ENCODE data around the gene CACNA2D1. TPM values are rescaled to one million over a fixed set of nuclear protein-coding genes. Genes with fewer than 3 reads are reported as not detected.
A peak's percentile ranks its signal among the peaks of the same experiment; 100 is the strongest.

Gene CACNA2D1
- total RNA-seq, 4 donors from 2014 or later = 29.8 to 47.6 (median 36.6) TPM

- no peaks in the 10 kb centered on the region for H3K4me1 ChIP-seq
- WGBS, 2 donors (ENCODE audit: low coverage in 1 of 2) = 70 to 88% methylated on average over 2 of the region's 2 CpGs
- ATAC-seq = no peak
- no peaks in the 10 kb centered on the region for H3K36me3 ChIP-seq
- TF ChIP-seq EP300 (IDR thresholded peaks at IDR 0.05) (no peak), CTCF (IDR thresholded peaks at IDR 0.05) (no peak), POLR2AphosphoS5 (IDR thresholded peaks at IDR 0.05) (no peak), POLR2A (IDR thresholded peaks at IDR 0.05) (no peak)
- no peak overlapping the region for H3K4me3 ChIP-seq
- no peaks in the 10 kb centered on the region for H3K27me3 ChIP-seq
- H3K9me3 ChIP-seq = no peaks in the 10 kb centered on the region
- no peak overlapping the region for H3K27ac ChIP-seq
Measured at GRCh38 chr7:82175319-82175718, 268.3 kb downstream of the CACNA2D1 start.

- TF ChIP-seq POLR2AphosphoS5 (IDR thresholded peaks at IDR 0.05) (no peak), POLR2A (IDR thresholded peaks at IDR 0.05) (no peak), EP300 (IDR thresholded peaks at IDR 0.05) (no peak), CTCF (IDR thresholded peaks at IDR 0.05) (no peak)
- Histone ChIP-seq H3K9me3 (no peaks in the 10 kb centered on the region), H3K36me3 (no peaks in the 10 kb centered on the region), H3K4me1 (no peaks in the 10 kb centered on the region), H3K27ac (no peak overlapping the region), H3K4me3 (no peak overlapping the region), H3K27me3 (no peaks in the 10 kb centered on the region)
- 54 to 77% methylated on average over 4 of the region's 4 CpGs for WGBS, 2 donors (ENCODE audit: low coverage in 1 of 2)
- no peak for ATAC-seq
Measured at GRCh38 chr7:82173400-82174021, 270.1 kb downstream of the CACNA2D1 start.

GRCh38 chr7:82172881-82173280 is 270.7 kb downstream of the CACNA2D1 start:
- no peak overlapping the region for H3K27ac ChIP-seq
- no peaks in the 10 kb centered on the region for H3K4me1 ChIP-seq
- no peak for ATAC-seq
- no peak for TF ChIP-seq POLR2AphosphoS5 (IDR thresholded peaks at IDR 0.05)
- no peak for TF ChIP-seq POLR2A (IDR thresholded peaks at IDR 0.05)
- no peak for TF ChIP-seq CTCF (IDR thresholded peaks at IDR 0.05)
- TF ChIP-seq EP300 (IDR thresholded peaks at IDR 0.05) = no peak
- H3K27me3 ChIP-seq = no peaks in the 10 kb centered on the region
- no peaks in the 10 kb centered on the region for H3K36me3 ChIP-seq
- 14 to 34% methylated on average over 2 of the region's 2 CpGs for WGBS, 2 donors (ENCODE audit: low coverage in 1 of 2)
- H3K4me3 ChIP-seq = no peak overlapping the region
- no peaks in the 10 kb centered on the region for H3K9me3 ChIP-seq

- Histone ChIP-seq H3K9me3 (no peaks in the 10 kb centered on the region), H3K4me1 (no peaks in the 10 kb centered on the region), H3K27ac (no peak overlapping the region), H3K4me3 (no peak overlapping the region), H3K36me3 (no peaks in the 10 kb centered on the region), H3K27me3 (no peaks in the 10 kb centered on the region)
- no peak for ATAC-seq
- 87 to 100% methylated on average over 1 of the region's 1 CpG for WGBS, 2 donors (ENCODE audit: low coverage in 1 of 2)
- no peak for TF ChIP-seq POLR2AphosphoS5 (IDR thresholded peaks at IDR 0.05)
- no peak for TF ChIP-seq EP300 (IDR thresholded peaks at IDR 0.05)
- no peak for TF ChIP-seq CTCF (IDR thresholded peaks at IDR 0.05)
- TF ChIP-seq POLR2A (IDR thresholded peaks at IDR 0.05) = no peak
Measured at GRCh38 chr7:82172017-82172416, 271.6 kb downstream of the CACNA2D1 start.

- H3K4me3 ChIP-seq = no peak overlapping the region
- ATAC-seq = peak; percentile 64
- H3K4me1 ChIP-seq = peaks cover 0 to 17% (median 0%) of the 10 kb centered on the region in 3 donors
- WGBS, 2 donors (ENCODE audit: low coverage in 1 of 2) = 75 to 78% methylated on average over 1 to 2 of the region's 2 CpGs
- H3K9me3 ChIP-seq = no peaks in the 10 kb centered on the region
- H3K36me3 ChIP-seq = no peaks in the 10 kb centered on the region
- H3K27me3 ChIP-seq = no peaks in the 10 kb centered on the region
- TF ChIP-seq POLR2A (IDR thresholded peaks at IDR 0.05) = no peak
- no peak for TF ChIP-seq POLR2AphosphoS5 (IDR thresholded peaks at IDR 0.05)
- no peak for TF ChIP-seq CTCF (IDR thresholded peaks at IDR 0.05)
- no peak for TF ChIP-seq EP300 (IDR thresholded peaks at IDR 0.05)
- no peak overlapping the region for H3K27ac ChIP-seq
Measured at GRCh38 chr7:82167558-82168314, 275.8 kb downstream of the CACNA2D1 start.
